ENCODE data around the gene PLCB3. TPM values are rescaled to one million over a fixed set of nuclear protein-coding genes. Genes with fewer than 3 reads are reported as not detected.

The PLCB3 gene
- total and polyA plus RNA-seq, 7 donors, result 10.6 to 52.8 (median 17.7) TPM

DNA sequence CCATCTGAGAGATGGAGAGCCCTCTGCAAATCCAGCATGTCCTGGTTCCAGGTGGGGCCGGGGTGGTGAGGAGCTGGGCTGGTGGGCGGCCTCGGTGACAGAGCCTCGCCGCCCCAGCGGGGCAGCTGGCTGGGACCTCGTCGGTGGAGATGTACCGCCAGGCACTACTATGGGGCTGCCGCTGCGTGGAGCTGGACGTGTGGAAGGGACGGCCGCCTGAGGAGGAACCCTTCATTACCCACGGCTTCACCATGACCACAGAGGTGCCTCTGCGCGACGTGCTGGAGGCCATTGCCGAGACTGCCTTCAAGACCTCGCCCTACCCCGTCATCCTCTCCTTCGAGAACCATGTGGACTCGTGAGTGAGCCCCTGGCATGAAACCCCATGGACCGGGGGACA is 7.0 kb downstream of the PLCB3 start:
- no peaks in the 10 kb centered on the region for H3K27me3 ChIP-seq
- DNase-seq, result no peak
- TF ChIP-seq POLR2AphosphoS5 (IDR thresholded peaks at IDR 0.05) (no peak), POLR2A (IDR thresholded peaks at IDR 0.05) (no peak), EP300 (IDR thresholded peaks at IDR 0.05) (no peak)
- TF ChIP-seq, protein P1, sequence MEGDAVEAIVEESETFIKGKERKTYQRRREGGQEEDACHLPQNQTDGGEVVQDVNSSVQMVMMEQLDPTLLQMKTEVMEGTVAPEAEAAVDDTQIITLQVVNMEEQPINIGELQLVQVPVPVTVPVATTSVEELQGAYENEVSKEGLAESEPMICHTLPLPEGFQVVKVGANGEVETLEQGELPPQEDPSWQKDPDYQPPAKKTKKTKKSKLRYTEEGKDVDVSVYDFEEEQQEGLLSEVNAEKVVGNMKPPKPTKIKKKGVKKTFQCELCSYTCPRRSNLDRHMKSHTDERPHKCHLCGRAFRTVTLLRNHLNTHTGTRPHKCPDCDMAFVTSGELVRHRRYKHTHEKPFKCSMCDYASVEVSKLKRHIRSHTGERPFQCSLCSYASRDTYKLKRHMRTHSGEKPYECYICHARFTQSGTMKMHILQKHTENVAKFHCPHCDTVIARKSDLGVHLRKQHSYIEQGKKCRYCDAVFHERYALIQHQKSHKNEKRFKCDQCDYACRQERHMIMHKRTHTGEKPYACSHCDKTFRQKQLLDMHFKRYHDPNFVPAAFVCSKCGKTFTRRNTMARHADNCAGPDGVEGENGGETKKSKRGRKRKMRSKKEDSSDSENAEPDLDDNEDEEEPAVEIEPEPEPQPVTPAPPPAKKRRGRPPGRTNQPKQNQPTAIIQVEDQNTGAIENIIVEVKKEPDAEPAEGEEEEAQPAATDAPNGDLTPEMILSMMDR (IDR thresholded peaks at IDR 0.05), result no peak
- no peak overlapping the region for H3K27ac ChIP-seq
- H3K9me3 ChIP-seq, result no peaks in the 10 kb centered on the region
- intact Hi-C loops (cut with DNase I), result no loop called here
- H3K4me1 ChIP-seq, result peaks cover 0 to 5% (median 1%) of the 10 kb centered on the region in 4 donors
- 91 to 94% methylated on average over 24 of the region's 24 CpGs for WGBS, 2 donors
- peaks cover 7 to 72% (median 51%) of the 10 kb centered on the region in 4 donors for H3K36me3 ChIP-seq
- no peak overlapping the region for H3K4me3 ChIP-seq

DNA sequence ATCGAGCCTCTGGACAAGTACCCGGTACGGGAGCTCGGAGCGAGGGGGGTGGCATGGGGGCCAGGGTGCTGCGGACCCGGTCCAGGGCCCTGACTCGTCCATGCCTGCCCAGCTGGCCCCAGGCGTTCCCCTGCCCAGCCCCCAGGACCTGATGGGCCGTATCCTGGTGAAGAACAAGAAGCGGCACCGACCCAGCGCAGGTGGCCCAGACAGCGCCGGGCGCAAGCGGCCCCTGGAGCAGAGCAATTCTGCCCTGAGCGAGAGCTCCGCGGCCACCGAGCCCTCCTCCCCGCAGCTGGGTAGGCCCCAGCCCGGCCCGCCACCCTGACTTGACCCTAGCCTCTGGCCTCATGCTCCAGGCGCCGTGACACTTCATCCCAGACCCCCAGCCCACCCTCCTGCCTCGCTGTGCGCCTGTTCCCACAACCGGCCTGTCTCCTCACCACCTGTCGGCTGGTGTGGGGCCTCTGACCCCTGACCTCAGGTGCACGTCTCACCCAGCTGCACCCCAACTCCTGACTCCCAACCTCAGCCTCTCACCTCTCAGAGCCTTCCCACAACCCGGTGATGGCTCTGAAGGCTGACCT is 7.7 kb downstream of the PLCB3 start:
- TF ChIP-seq POLR2AphosphoS5 (IDR thresholded peaks at IDR 0.05) (no peak), EP300 (IDR thresholded peaks at IDR 0.05) (no peak), POLR2A (IDR thresholded peaks at IDR 0.05) (no peak)
- TF ChIP-seq, protein P1 (IDR thresholded peaks at IDR 0.05), result no peak
- H3K9me3 ChIP-seq, result no peaks in the 10 kb centered on the region
- H3K4me3 ChIP-seq, result no peak overlapping the region
- no peaks in the 10 kb centered on the region for H3K4me1 ChIP-seq
- intact Hi-C loops (cut with DNase I), result no loop called here
- 92 to 94% methylated on average over 32 of the region's 32 CpGs for WGBS, 2 donors
- no peaks in the 10 kb centered on the region for H3K27me3 ChIP-seq
- peaks cover 7 to 79% (median 51%) of the 10 kb centered on the region in 4 donors for H3K36me3 ChIP-seq
- no peak overlapping the region for H3K27ac ChIP-seq
- no peak for DNase-seq

DNA sequence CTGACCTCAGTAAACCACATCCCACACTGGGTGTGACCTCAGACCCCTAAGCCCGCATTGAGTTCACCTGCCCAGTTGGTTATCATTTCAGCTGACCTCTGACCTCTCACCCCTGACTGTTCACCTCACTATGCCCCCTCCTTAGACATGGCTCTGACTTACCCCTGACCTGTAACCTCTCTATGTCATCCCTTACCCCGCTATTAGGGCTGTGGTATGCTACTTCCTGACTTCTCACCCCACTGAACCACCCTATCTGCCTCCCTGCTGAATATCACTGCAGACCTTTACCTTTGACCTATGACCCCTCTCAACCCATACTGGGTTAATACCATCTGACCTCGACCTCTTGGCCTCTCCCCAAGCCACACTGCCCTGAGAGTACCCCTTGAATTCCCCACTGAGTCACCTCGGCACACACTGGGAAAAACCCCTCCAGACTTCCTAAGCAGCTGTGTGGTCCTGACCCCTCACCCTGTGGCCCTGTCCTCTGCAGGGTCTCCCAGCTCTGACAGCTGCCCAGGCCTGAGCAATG is 8.3 kb downstream of the PLCB3 start:
- Histone ChIP-seq H3K27ac (no peak overlapping the region), H3K27me3 (no peaks in the 10 kb centered on the region), H3K9me3 (no peaks in the 10 kb centered on the region), H3K4me1 (no peaks in the 10 kb centered on the region), H3K36me3 (peaks cover 7 to 79% (median 50%) of the 10 kb centered on the region in 4 donors), H3K4me3 (no peak overlapping the region)
- TF ChIP-seq EP300 (IDR thresholded peaks at IDR 0.05) (no peak), POLR2A (IDR thresholded peaks at IDR 0.05) (no peak), POLR2AphosphoS5 (IDR thresholded peaks at IDR 0.05) (no peak)
- TF ChIP-seq, protein P1 (IDR thresholded peaks at IDR 0.05), result no peak
- WGBS, 2 donors, result 76 to 77% methylated on average over 4 of the region's 4 CpGs
- intact Hi-C loops (cut with DNase I), result no loop called here
- DNase-seq, result no peak

DNA sequence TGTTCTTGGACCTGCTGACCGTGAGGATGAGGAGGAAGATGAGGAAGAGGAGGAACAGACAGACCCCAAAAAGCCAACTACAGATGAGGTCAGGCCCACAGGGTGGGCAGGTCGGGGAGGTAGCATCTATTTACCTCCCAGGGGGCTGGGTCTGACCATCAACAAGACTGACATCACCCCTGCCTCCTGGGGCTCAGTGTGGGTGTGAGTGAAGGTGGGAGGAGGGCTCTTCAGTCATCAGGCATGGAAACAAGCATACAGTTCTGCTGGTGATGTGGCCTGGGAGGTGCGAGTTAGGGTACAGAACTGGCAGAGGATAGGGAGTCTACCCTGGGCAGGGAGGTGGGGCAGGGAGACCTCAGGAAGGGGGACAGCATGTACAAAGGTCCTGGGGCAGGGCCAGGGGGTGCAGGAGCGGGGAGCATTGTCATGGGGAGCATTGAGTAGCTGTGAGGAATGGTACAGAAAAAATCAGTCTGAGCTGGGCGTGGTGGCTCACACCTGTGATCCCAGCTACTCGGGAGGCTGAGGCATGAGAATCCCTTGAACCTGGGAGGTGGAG is 8.9 kb downstream of the PLCB3 start:
- no peak for TF ChIP-seq POLR2AphosphoS5 (IDR thresholded peaks at IDR 0.05)
- TF ChIP-seq, protein P1 (IDR thresholded peaks at IDR 0.05), result no peak
- TF ChIP-seq EP300 (IDR thresholded peaks at IDR 0.05), result no peak
- TF ChIP-seq POLR2A (IDR thresholded peaks at IDR 0.05), result no peak
- H3K9me3 ChIP-seq, result no peaks in the 10 kb centered on the region
- no peaks in the 10 kb centered on the region for H3K4me1 ChIP-seq
- intact Hi-C loops (cut with DNase I), result no loop called here
- DNase-seq, result no peak
- H3K27me3 ChIP-seq, result no peaks in the 10 kb centered on the region
- no peak overlapping the region for H3K4me3 ChIP-seq
- H3K27ac ChIP-seq, result no peak overlapping the region
- 93 to 94% methylated on average over 6 of the region's 6 CpGs for WGBS, 2 donors
- H3K36me3 ChIP-seq, result peaks cover 7 to 77% (median 49%) of the 10 kb centered on the region in 4 donors

Data from sigmoid colon (tissue), 7 donors.